Stimulated activated CD4-positive, alpha-beta T cell treated with anti-CD3 and anti-CD28 coated beads, Interleukin-4, amount 100 ng/mL, for 48 hours (primary cell): ENCODE results near the gene TMEM247.
"Not testable (repeated sequence)": the region's sequence is repeated elsewhere in the genome, so short reads cannot be mapped to it uniquely, and the experiment has no call there.

ENCODE experiments used
- DNase-seq, 2 donors: peaks; one replicate each; pipeline ENCODE4 v3.0.0-alpha.2; 2020; ENCODE audit warnings: low read depth in 2 of 2

Gene TMEM247

DNA sequence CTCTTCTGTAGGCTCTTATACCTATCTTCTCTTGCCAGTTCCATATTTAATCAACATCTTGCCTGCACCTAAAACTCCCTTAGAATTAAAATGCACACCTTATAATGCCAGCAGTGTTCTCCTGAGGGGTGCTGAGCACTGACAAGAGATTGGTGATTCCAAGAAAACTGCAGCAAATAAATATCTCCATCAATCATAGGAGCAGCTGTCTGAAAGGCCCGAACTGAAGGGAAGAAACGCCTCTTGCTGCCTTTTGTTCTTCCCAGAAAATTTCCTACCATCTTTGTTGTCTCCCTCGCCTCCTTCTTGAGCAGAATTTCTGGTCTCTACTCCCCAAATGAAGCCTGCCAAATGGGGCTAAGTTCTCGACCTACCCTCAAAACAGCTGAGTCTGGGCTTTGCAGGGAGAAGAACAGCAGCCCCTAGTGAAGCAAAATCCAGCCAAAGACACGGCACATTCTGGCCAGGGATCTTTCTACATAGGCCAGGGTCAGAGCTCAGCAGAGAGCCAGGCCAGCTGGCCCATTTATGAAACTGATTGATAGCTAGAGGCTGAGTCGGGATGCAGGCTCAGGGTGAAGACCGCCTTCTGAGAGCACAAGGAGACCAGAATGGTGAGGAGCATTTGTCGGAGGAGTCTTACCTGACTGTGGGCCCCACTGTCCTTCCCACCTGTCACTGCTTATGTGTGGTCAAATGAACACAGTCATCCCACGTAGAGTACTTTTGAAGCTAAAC is 20.4 kb upstream of the TMEM247 start:
- no peak for DNase-seq

DNA sequence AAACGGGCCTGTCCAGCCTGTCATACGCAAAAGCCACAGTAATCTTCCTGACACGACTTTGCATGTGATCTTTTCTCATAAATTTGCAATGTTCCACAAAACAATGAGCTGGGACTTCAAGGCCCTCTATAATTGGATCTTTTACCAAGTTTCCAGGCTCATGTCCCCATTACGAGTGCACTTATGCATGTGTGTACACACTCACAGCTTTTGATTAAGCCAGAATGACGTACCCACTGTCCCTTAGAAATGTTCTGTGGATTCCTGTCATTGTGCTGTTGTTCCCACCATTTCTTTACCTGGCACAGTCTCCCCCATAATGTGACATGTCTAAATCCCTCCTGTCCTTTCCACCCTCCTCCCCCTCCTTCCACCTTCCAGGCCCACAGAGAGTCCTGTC is 19.7 kb upstream of the TMEM247 start:
- DNase-seq, result no peak

- no peak for DNase-seq
These were observed 19.0 kb upstream of the TMEM247 start for GRCh38 chr2:46460241-46460921.

DNA sequence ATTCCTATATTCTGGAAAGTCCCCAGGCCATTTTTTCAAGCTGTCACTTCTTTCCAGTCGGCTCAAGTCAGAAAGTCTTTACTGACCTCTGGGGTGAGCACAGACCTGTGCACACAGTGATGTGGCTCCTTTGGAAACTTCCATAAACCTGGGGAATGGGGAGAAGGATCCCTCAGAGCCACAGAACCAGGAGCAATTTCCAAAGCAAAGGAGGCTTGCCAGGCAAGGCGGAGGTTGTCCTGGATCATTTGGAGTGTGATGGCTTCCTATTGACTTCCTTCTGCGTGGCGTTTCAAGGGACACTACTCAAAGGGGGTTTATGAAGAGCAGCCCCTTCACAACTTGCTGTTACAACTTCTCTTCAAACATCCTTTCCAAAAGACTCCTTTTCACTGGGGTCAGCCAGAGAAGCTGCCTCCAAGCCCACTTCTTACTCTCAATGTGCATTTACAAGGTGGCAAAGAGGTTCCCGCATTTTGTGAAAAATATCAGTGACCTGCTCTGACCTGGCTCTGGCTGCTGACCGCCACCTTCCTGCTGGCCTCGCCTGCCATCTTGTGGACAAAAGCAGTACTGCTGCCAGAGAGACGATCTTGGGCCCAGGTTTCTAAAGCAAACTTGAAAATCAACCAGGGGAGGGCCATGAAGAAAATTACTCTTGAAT is 18.2 kb upstream of the TMEM247 start:
- peak; percentile 66 to 77 for DNase-seq

DNA sequence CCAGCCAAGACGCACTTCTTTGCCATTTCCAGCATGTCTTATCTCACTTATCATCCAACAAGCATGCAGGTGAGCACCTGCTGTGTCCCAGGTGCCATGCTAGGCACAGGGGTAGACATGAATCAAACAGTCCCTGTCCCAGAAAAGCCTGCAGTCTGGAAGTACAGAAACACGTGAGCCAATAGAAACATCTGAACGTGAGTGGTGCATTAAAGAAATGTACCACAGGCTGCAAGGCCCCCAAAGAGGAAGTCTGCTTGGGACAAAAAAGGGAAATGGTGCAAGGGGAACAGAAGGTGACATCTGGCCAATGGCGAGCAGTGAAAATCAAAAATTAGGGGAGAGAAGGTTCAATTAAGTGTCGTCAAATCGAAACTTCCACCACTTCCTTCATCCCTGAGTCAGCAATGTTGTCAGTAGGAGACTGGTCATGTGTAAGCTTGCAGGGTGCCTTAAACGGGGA is 17.6 kb upstream of the TMEM247 start:
- no peak for DNase-seq

- no peak for DNase-seq
These were observed 16.4 kb upstream of the TMEM247 start for GRCh38 chr2:46462936-46463335.

- DNase-seq, result no peak
These were observed 10.2 kb upstream of the TMEM247 start for GRCh38 chr2:46469116-46469515.

- DNase-seq, result no peak
These were observed 9.7 kb upstream of the TMEM247 start for GRCh38 chr2:46469700-46470099.

- DNase-seq, result no peak
These were observed 9.2 kb upstream of the TMEM247 start for GRCh38 chr2:46470114-46470628.

DNA sequence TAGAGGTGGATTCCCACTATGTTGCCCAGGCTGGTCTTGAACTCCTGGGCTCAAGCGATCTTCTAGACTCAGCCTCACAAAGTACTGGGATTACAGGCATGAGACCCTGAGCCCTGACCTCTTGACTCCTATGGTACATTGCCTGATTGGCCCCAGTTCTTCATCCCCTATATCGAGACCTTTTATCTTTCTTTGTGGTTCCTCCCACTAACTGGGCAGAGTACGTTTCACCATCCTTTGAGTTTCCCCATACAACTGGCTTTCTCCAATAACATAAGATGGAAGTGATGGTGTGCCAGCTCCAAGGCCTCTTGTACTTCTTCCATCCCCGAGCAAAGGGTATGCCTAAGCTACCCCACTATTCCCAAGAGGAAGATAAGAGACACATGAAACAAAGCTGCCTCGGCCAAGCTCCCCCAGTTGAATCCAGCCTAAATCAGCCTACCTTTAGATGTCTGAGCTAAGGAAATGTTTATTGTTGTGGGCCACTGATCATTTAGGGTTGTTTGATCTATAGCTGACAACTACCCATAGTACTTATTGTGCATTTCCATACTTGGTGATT is 8.3 kb upstream of the TMEM247 start:
- no peak for DNase-seq

DNA sequence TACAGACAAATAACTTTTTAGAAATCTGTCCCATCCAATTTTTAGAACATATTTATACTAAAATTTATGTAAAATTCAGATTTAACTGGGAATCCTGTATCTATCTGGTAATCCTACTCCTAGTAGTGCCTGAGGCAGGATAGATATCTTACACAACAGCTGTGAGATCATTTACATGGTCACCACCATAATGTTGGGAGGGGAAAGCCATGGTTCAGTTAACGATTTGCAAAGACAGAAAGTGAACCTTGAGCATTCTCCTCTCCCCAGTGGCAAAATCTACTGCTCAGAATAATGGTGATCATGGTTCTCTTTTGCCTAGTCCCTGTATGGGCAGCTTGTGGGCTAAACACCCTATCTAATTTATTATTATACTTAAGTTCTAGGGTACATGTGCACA is 7.7 kb upstream of the TMEM247 start:
- DNase-seq, result no peak

DNA sequence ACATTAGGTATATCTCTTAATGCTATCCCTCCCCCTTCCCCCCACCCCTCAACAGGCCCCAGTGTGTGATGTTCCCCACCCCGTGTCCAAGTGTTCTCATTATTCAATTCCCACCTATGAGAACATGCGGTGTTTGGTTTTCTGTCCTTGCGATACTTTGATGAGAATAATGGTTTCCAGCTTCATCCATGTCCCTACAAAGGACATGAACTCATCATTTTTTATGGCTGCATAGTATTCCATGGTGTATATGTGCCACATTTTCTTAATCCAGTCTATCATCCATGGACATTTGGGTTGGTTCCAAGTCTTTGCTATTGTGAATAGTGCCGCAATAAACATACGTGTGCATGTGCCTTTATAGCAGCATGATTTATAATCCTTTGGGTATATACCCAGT is 7.2 kb upstream of the TMEM247 start:
- DNase-seq, result not testable (repeated sequence)

GRCh38 chr2:46477462-46477861 is 1.9 kb upstream of the TMEM247 start:
- not testable (repeated sequence) for DNase-seq

GRCh38 chr2:46477925-46478324 is 1.4 kb upstream of the TMEM247 start:
- DNase-seq, result no peak

- DNase-seq, result no peak
These were observed 1.2 kb downstream of the TMEM247 start for GRCh38 chr2:46480562-46480961.

DNA sequence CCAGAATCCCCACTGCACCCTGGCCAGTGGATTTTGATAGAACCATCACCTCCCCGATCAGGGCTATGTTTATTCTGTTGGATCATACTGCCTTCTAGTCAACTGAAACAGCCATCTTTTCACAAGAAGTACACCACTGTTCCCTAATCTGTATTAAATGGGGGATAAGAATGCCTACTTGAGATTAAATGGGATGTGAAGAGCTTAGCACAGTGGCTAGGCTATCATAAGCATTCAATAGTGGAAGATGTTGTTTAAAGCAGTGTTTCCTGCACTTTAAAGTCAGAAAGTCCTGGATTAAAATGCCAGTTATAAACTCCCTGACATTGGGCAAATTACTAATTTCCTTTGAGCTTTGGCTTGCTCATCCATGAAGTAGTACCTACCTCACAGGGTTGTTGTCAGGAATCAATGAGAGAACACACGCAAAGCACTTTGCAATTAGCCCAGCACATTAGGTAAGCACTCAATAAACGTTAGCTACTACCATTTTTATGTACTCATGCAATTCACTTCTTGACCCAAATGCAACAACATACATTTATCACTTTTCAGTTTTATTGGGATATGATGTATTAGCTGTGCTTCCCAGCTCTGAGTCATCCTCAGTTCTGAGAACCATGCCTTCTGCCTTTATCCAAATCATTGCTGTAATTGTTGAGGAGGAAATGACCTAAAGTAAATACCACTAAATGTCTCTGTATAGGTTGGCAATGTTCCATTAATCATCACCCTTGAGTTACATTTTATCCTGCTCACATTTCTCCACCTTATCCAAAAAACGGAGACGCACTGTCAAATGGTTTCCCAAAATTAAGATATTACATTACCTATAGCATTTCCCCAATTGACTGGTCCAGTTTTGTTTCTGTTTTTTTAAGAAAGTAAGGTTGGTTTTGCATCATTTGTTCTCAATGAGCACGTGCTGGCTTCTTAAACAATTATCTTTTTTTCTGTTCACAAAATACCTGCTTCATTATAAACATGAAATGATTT is 2.1 kb downstream of the TMEM247 start:
- no peak for DNase-seq

DNA sequence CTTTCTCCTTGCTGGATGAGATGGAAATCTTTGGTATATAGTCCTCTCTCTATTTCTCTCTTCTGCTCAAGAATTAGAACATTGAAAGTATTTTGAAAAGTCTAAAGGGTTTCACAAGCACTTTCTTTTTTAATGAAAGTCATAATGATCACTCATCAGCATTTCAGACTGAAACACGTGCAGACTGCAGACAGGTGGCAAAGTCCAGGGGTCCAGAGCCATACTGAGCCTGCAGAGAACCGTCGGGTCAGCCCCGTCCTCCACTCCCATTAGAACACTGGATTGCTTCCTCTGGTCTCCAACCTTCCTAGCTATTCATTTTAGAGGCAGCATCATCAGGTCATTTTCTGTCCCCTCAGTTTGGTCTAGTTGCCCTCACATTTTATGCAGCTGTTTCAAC is 3.1 kb downstream of the TMEM247 start:
- no peak for DNase-seq

DNA sequence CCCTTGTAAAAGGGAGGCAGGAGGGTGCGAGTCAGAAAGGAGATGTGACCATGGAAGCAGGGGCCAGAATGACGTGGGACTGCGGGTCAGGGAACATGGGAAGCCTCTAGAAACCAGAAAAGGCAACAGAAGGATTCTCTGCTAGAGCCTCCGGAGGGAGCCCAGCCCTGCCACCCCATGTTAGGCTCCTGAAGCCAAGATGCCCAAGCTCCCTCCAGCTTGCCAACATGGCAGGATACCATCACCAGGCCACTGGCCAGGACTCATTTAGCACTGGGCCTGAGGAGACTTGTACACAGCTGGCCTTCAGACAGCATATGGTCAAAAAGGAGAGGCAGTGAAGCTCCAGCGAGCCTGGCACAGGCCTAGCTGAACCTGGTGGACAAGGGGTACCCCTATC is 5.6 kb downstream of the TMEM247 start:
- no peak for DNase-seq

- DNase-seq, result no peak
These were observed 7.1 kb downstream of the TMEM247 start for GRCh38 chr2:46486436-46486835.

GRCh38 chr2:46487667-46488335 is 8.4 kb downstream of the TMEM247 start:
- DNase-seq, result no peak

GRCh38 chr2:46488389-46488788 is 9.0 kb downstream of the TMEM247 start:
- no peak for DNase-seq
